ENCODE data around the gene CDK5RAP1. TPM values are rescaled to one million over a fixed set of nuclear protein-coding genes. Genes with fewer than 3 reads are reported as not detected.

Gene CDK5RAP1
- polyA plus RNA-seq, 3 donors, result 32.3 to 50.1 (median 36.6) TPM

GRCh38 chr20:33309631-33310030 is 91.7 kb downstream of the CDK5RAP1 start:
- DNase-seq, result no peak

Other genes with a start within 250 kb of the CDK5RAP1 start
- under 1 TPM in 1 of 3 donors, not detected in 2; 0.09 TPM for gene BPIFA2, start 233.4 kb downstream of the CDK5RAP1 start, polyA plus RNA-seq (ENCODE audit: insufficient read length in 3 of 3)
- gene BPIFA3, start 184.2 kb downstream of the CDK5RAP1 start, polyA plus RNA-seq (ENCODE audit: insufficient read length in 3 of 3), result not detected
- gene BPIFA1, start 165.5 kb downstream of the CDK5RAP1 start, polyA plus RNA-seq (ENCODE audit: insufficient read length in 3 of 3), result not detected
- under 1 TPM in 1 of 3 donors, not detected in 2; 0.04 TPM for gene BPIFB1, start 118.3 kb downstream of the CDK5RAP1 start, polyA plus RNA-seq (ENCODE audit: insufficient read length in 3 of 3)
- 10 to 100 TPM in 2 of 3 donors, 1 to 10 TPM in 1; 10.0 to 13.8 (median 11.7) TPM for gene SNTA1, start 42.2 kb upstream of the CDK5RAP1 start, polyA plus RNA-seq (ENCODE audit: insufficient read length in 3 of 3)
- gene CBFA2T2, start 88.6 kb upstream of the CDK5RAP1 start, polyA plus RNA-seq (ENCODE audit: insufficient read length in 3 of 3), result 10 to 100 TPM; 22.6 to 35.2 (median 30.1) TPM